Heart left ventricle (tissue), 13 donors: ENCODE data around the gene RGCC.

ENCODE experiments used
- CTCF ChIP-seq, 12 donors: fragments of 200-600 bp; sonication (generic) in 4 of 12; IDR thresholded peaks; one replicate each; pipeline versions ENCODE4 v1.5.0 to v1.8.0; 2018 to 2022; ENCODE audit warnings: antibody characterized with exemption in 12 of 12, mild to moderate bottlenecking in 5 of 12
- POLR2A ChIP-seq, 2 donors: fragments of 450-650 bp; IDR thresholded peaks; one replicate each; pipeline ENCODE4 v1.6.1; 2017; ENCODE audit warnings: antibody characterized with exemption in 2 of 2, mild to moderate bottlenecking in 2 of 2, moderate library complexity in 2 of 2
- donor health status: ischemic (EF 13 %, LVEDD 7.1; RV severe dilation, severe dysfunction).
- donor health status: DM: no; HTN: yes; CAD: no.
- donor health status: DM: no; HTN: no; CAD: no.
- donor health status: ischemic (EF 25% LVEDD 6.9; RV normal size, moderate dysfunction).
- donor health status: ischemic (EF 25% LVEDD 5.7; RV mildly dilated, moderate dysfunction).
- donor health status: ischemic (EF 35%, LVEDD 5.7; RV mildly dilated, moderate dysfunction).
- donor health status: nonischemic (EF 11% LVEDD 7.7; RV severe dilation, severe dysfunction).
- donor health status: DM: yes; HTN: yes; CAD: no.
- donor health status: PGD.
- donor health status: ischemic (EF 29% LVEDD 5.4; RV normal size, mild dysfunction).
- donor health status: nonischemic (EF 23%, LVEDD 6.1; RV moderate dilation, normal function).

GRCh38 chr13:41426047-41426446, 31.3 kb upstream of the RGCC start:
- TF ChIP-seq POLR2A (IDR thresholded peaks at IDR 0.05): no peak
- no peak for TF ChIP-seq CTCF (IDR thresholded peaks at IDR 0.05)
